ENCODE results near the gene PDLIM5.
"Not testable (repeated sequence)": the region's sequence is repeated elsewhere in the genome, so short reads cannot be mapped to it uniquely, and the experiment has no call there.

PDLIM5 gene

GRCh38 chr4:94451695-94452475 lies at the start of gene PDLIM5:
Gene PDLIM5 (plus strand): TSS chr4:94451942. CDS start chr4:94455289, 3,347 bp downstream.
- Mint-ChIP-seq H3K27ac (peak within 1 kb of the TSS; percentile 89), H3K9me3 (no peaks in the 10 kb centered on the region), H3K4me3 (peak within 1 kb of the TSS; percentile 85), H3K4me1 (ENCODE audit: low read depth) (peaks cover 26% of the 10 kb centered on the region), H3K36me3 (ENCODE audit: low read depth) (peaks cover 17% of the 10 kb centered on the region), H3K27me3 (peaks cover 26% of the 10 kb centered on the region)
- peak; percentile 94 for DNase-seq

- H3K4me1 Mint-ChIP-seq (ENCODE audit: low read depth); DNase-seq; H3K27ac Mint-ChIP-seq; H3K27me3 Mint-ChIP-seq; H3K36me3 Mint-ChIP-seq (ENCODE audit: low read depth); H3K4me3 Mint-ChIP-seq; H3K9me3 Mint-ChIP-seq: not testable (repeated sequence)
These were observed 49.3 kb upstream of the PDLIM5 start for GRCh38 chr4:94402439-94402838.

GRCh38 chr4:94403751-94404150 lies 48.0 kb upstream of the PDLIM5 start:
- no peak overlapping the region for H3K4me3 Mint-ChIP-seq
- H3K27me3 Mint-ChIP-seq = no peaks in the 10 kb centered on the region
- no peaks in the 10 kb centered on the region for H3K4me1 Mint-ChIP-seq (ENCODE audit: low read depth)
- H3K27ac Mint-ChIP-seq = no peak overlapping the region
- H3K9me3 Mint-ChIP-seq = no peaks in the 10 kb centered on the region
- no peaks in the 10 kb centered on the region for H3K36me3 Mint-ChIP-seq (ENCODE audit: low read depth)
- no peak for DNase-seq

GRCh38 chr4:94406668-94407437 lies 44.9 kb upstream of the PDLIM5 start:
- no peaks in the 10 kb centered on the region for H3K36me3 Mint-ChIP-seq (ENCODE audit: low read depth)
- DNase-seq = peak; percentile 44

GRCh38 chr4:94407846-94408245 lies 43.9 kb upstream of the PDLIM5 start:
- Mint-ChIP-seq H3K27me3 (peaks cover 3% of the 10 kb centered on the region), H3K4me3 (no peak overlapping the region), H3K27ac (no peak overlapping the region), H3K9me3 (no peaks in the 10 kb centered on the region), H3K4me1 (ENCODE audit: low read depth) (no peaks in the 10 kb centered on the region), H3K36me3 (ENCODE audit: low read depth) (no peaks in the 10 kb centered on the region)
- DNase-seq = no peak

More at GRCh38 chr4:94406668-94407437, 44.9 kb upstream of the PDLIM5 start:
- H3K4me3 Mint-ChIP-seq = no peak overlapping the region
- H3K9me3 Mint-ChIP-seq = no peaks in the 10 kb centered on the region
- H3K4me1 Mint-ChIP-seq (ENCODE audit: low read depth) = no peaks in the 10 kb centered on the region
- no peak overlapping the region for H3K27ac Mint-ChIP-seq
- no peaks in the 10 kb centered on the region for H3K27me3 Mint-ChIP-seq

GRCh38 chr4:94408549-94409374 lies 43.0 kb upstream of the PDLIM5 start:
- Mint-ChIP-seq H3K4me3 (no peak overlapping the region), H3K27ac (no peak overlapping the region), H3K27me3 (peaks cover 5% of the 10 kb centered on the region), H3K9me3 (no peaks in the 10 kb centered on the region), H3K4me1 (ENCODE audit: low read depth) (no peaks in the 10 kb centered on the region), H3K36me3 (ENCODE audit: low read depth) (no peaks in the 10 kb centered on the region)
- DNase-seq = no peak

- no peak overlapping the region for H3K27ac Mint-ChIP-seq
- H3K9me3 Mint-ChIP-seq = no peaks in the 10 kb centered on the region
- no peak overlapping the region for H3K4me3 Mint-ChIP-seq
- H3K4me1 Mint-ChIP-seq (ENCODE audit: low read depth) = no peaks in the 10 kb centered on the region
- DNase-seq = no peak
- H3K36me3 Mint-ChIP-seq (ENCODE audit: low read depth) = no peaks in the 10 kb centered on the region
- peaks cover 11% of the 10 kb centered on the region for H3K27me3 Mint-ChIP-seq
These were observed 42.4 kb upstream of the PDLIM5 start for GRCh38 chr4:94409375-94409679.

- H3K4me3 Mint-ChIP-seq = no peak overlapping the region
- no peaks in the 10 kb centered on the region for H3K36me3 Mint-ChIP-seq (ENCODE audit: low read depth)
- no peak for DNase-seq
- H3K9me3 Mint-ChIP-seq = no peaks in the 10 kb centered on the region
- H3K27ac Mint-ChIP-seq = no peak overlapping the region
- no peaks in the 10 kb centered on the region for H3K4me1 Mint-ChIP-seq (ENCODE audit: low read depth)
- H3K27me3 Mint-ChIP-seq = peaks cover 12% of the 10 kb centered on the region
These were observed 41.8 kb upstream of the PDLIM5 start for GRCh38 chr4:94409962-94410361.

GRCh38 chr4:94410678-94411206 lies 41.0 kb upstream of the PDLIM5 start:
- Mint-ChIP-seq H3K4me3 (no peak overlapping the region), H3K36me3 (ENCODE audit: low read depth) (no peaks in the 10 kb centered on the region), H3K9me3 (no peaks in the 10 kb centered on the region), H3K4me1 (ENCODE audit: low read depth) (no peaks in the 10 kb centered on the region), H3K27me3 (peaks cover 15% of the 10 kb centered on the region), H3K27ac (no peak overlapping the region)
- no peak for DNase-seq

GRCh38 chr4:94411296-94411695 lies 40.4 kb upstream of the PDLIM5 start:
- no peak overlapping the region for H3K27ac Mint-ChIP-seq
- H3K9me3 Mint-ChIP-seq = no peaks in the 10 kb centered on the region
- no peaks in the 10 kb centered on the region for H3K36me3 Mint-ChIP-seq (ENCODE audit: low read depth)
- H3K27me3 Mint-ChIP-seq = peaks cover 21% of the 10 kb centered on the region
- no peak for DNase-seq
- no peak overlapping the region for H3K4me3 Mint-ChIP-seq
- H3K4me1 Mint-ChIP-seq (ENCODE audit: low read depth) = no peaks in the 10 kb centered on the region

GRCh38 chr4:94412019-94412657 lies 39.6 kb upstream of the PDLIM5 start:
- H3K27ac Mint-ChIP-seq = no peak overlapping the region
- no peak for DNase-seq
- peaks cover 29% of the 10 kb centered on the region for H3K27me3 Mint-ChIP-seq
- no peak overlapping the region for H3K4me3 Mint-ChIP-seq
- no peaks in the 10 kb centered on the region for H3K4me1 Mint-ChIP-seq (ENCODE audit: low read depth)
- H3K9me3 Mint-ChIP-seq = no peaks in the 10 kb centered on the region
- H3K36me3 Mint-ChIP-seq (ENCODE audit: low read depth) = no peaks in the 10 kb centered on the region

GRCh38 chr4:94412658-94413038 lies 39.1 kb upstream of the PDLIM5 start:
- Mint-ChIP-seq H3K36me3 (ENCODE audit: low read depth) (no peaks in the 10 kb centered on the region), H3K4me3 (no peak overlapping the region), H3K4me1 (ENCODE audit: low read depth) (no peaks in the 10 kb centered on the region), H3K9me3 (no peaks in the 10 kb centered on the region), H3K27ac (no peak overlapping the region), H3K27me3 (peaks cover 34% of the 10 kb centered on the region)
- no peak for DNase-seq

GRCh38 chr4:94413085-94413840 lies 38.5 kb upstream of the PDLIM5 start:
- Mint-ChIP-seq H3K9me3 (no peaks in the 10 kb centered on the region), H3K27me3 (peaks cover 34% of the 10 kb centered on the region), H3K4me3 (no peak overlapping the region), H3K4me1 (ENCODE audit: low read depth) (no peaks in the 10 kb centered on the region), H3K27ac (no peak overlapping the region), H3K36me3 (ENCODE audit: low read depth) (no peaks in the 10 kb centered on the region)
- no peak for DNase-seq
